Liver (tissue), 9 donors: Measurements from ENCODE around the gene TTC22. TPM values are rescaled to one million over a fixed set of nuclear protein-coding genes. Genes with fewer than 3 reads are reported as not detected.

ENCODE experiments used
- DNase-seq: peaks from one replicate; pipeline ENCODE4 v3.0.0-alpha.2; 2017; ENCODE audit warnings: low spot score
- H3K27ac ChIP-seq, 2 donors: one replicate each; pipeline ENCODE4 v1.7.0; 2013; ENCODE audit warnings: inconsistent platforms in 2 of 2, low read length in 2 of 2, control low read depth in 1 of 2, low read depth in 1 of 2, mild to moderate bottlenecking in 1 of 2
- H3K27me3 ChIP-seq, 4 donors: one replicate each; pipeline versions ENCODE4 v1.6.1 to v1.7.0; 2013; ENCODE audit warnings: low read length in 3 of 4, inconsistent platforms in 1 of 4, mild to moderate bottlenecking in 1 of 4, moderate library complexity in 1 of 4; ENCODE audit not compliant: control insufficient read depth in 4 of 4, insufficient read depth in 4 of 4
- H3K36me3 ChIP-seq, 4 donors: one replicate each; pipeline versions ENCODE4 v1.6.1 to v1.7.0; 2013; ENCODE audit warnings: low read length in 3 of 4, mild to moderate bottlenecking in 3 of 4, low read depth in 1 of 4, moderate library complexity in 1 of 4; ENCODE audit not compliant: control insufficient read depth in 4 of 4, insufficient read depth in 3 of 4
- H3K4me1 ChIP-seq, 4 donors: one replicate each; pipeline versions ENCODE4 v1.6.1 to v1.7.0; 2013; ENCODE audit warnings: low read length in 3 of 4, mild to moderate bottlenecking in 3 of 4, moderate library complexity in 1 of 4; ENCODE audit not compliant: control insufficient read depth in 4 of 4, insufficient read depth in 4 of 4
- H3K4me3 ChIP-seq, 3 donors: one replicate each; pipeline versions ENCODE4 v1.6.1 to v1.7.0; 2013; ENCODE audit warnings: low read length in 3 of 3, control low read depth in 1 of 3, low read depth in 1 of 3, mild to moderate bottlenecking in 1 of 3
- H3K9ac ChIP-seq, 2 donors: one replicate each; pipeline ENCODE4 v1.7.0; 2013; ENCODE audit warnings: low read length in 2 of 2, mild to moderate bottlenecking in 2 of 2, moderate library complexity in 2 of 2, control low read depth in 1 of 2, low read depth in 1 of 2
- H3K9me3 ChIP-seq, 4 donors: one replicate each; pipeline versions ENCODE4 v1.6.1 to v1.7.0; 2013; ENCODE audit warnings: low read length in 3 of 4; ENCODE audit not compliant: control insufficient read depth in 4 of 4
- EGR1 ChIP-seq, 2 donors: IDR thresholded peaks; 2 replicates each; pipeline ENCODE4 v1.6.1; 2016 to 2018; ENCODE audit warnings: antibody characterized with exemption in 2 of 2, low read depth in 2 of 2
- FOXA1 ChIP-seq: IDR thresholded peaks from 2 replicates; pipeline ENCODE4 v1.6.1; 2016; ENCODE audit warnings: antibody characterized with exemption
- FOXA2 ChIP-seq: IDR thresholded peaks from 2 replicates; pipeline ENCODE4 v1.6.1; 2016; ENCODE audit warnings: antibody characterized with exemption
- GABPA ChIP-seq, 2 donors: IDR thresholded peaks in 1 of 2; conservative IDR thresholded peaks in 1 of 2; 2 replicates each; pipeline ENCODE4 v1.6.1; 2016; ENCODE audit warnings: antibody characterized with exemption in 2 of 2, mild to moderate bottlenecking in 1 of 2, moderate library complexity in 1 of 2
- HNF4A ChIP-seq, 2 donors: conservative IDR thresholded peaks; 2 replicates each; pipeline ENCODE4 v1.6.1; 2016; ENCODE audit warnings: antibody characterized with exemption in 2 of 2, mild to moderate bottlenecking in 2 of 2
- HNF4G ChIP-seq: IDR thresholded peaks from 2 replicates; pipeline ENCODE4 v1.6.1; 2016; ENCODE audit warnings: antibody characterized with exemption
- JUND ChIP-seq, 2 donors: IDR thresholded peaks; 2 replicates each; pipeline ENCODE4 v1.6.1; 2016; ENCODE audit warnings: antibody characterized with exemption in 2 of 2
- NR2F2 ChIP-seq: IDR thresholded peaks from 2 replicates; pipeline ENCODE4 v1.6.1; 2016; ENCODE audit warnings: antibody characterized with exemption
- RAD21 ChIP-seq, 2 donors: IDR thresholded peaks; 2 replicates each; pipeline ENCODE4 v1.6.1; 2016; ENCODE audit warnings: antibody characterized with exemption in 2 of 2, mild to moderate bottlenecking in 2 of 2
- RXRA ChIP-seq, 2 donors: IDR thresholded peaks; 2 replicates each; pipeline ENCODE4 v1.6.1; 2017 to 2018; ENCODE audit warnings: antibody characterized with exemption in 2 of 2, mild to moderate bottlenecking in 1 of 2
- SP1 ChIP-seq: IDR thresholded peaks from 2 replicates; pipeline ENCODE4 v1.6.1; 2018; ENCODE audit warnings: antibody characterized with exemption, mild to moderate bottlenecking
- TAF1 ChIP-seq: conservative IDR thresholded peaks from 2 replicates; pipeline ENCODE4 v1.6.1; 2016; ENCODE audit warnings: antibody characterized with exemption, mild to moderate bottlenecking
- YY1 ChIP-seq: IDR thresholded peaks from 2 replicates; pipeline ENCODE4 v1.6.1; 2016; ENCODE audit warnings: antibody characterized with exemption, mild to moderate bottlenecking
- WGBS: extraction: QIAGEN DNeasy Blood & Tissue Kit; methylation state at CpG from one replicate; pipeline ENCODE4 v1.1.7; 2013; 5-methylcytosine and 5-hydroxymethylcytosine counted together
- polyA plus RNA-seq, 2 donors: library from polyadenylated mRNA; stranded (reverse) in 1 of 2; unstranded in 1 of 2; fragments of 200-250 nt in 1 of 2; fragments of >200 nt in 1 of 2; fragmentation: Nextera tagmentation in 1 of 2; extraction: Ambion mirVana in 1 of 2; gene quantifications; one replicate each; pipeline versions ENCODE4 v1.2.1 to v1.2.3, GENCODE V29; 2013 to 2015
- total RNA-seq, 2 donors: library from RNA; depleted of rRNA; stranded (reverse); fragments of >200 nt; gene quantifications; one replicate each; pipeline ENCODE4 v1.2.3, GENCODE V29; 2014
- TF ChIP-seq, protein P1 (sequence below): IDR thresholded peaks from 2 replicates; pipeline ENCODE4 v1.6.1; 2016; ENCODE audit warnings: antibody characterized with exemption, mild to moderate bottlenecking
- TF ChIP-seq, protein P2 (sequence below): fragments of 150-350 bp; IDR thresholded peaks from 2 replicates; pipeline ENCODE4 v1.5.1; 2017; ENCODE audit warnings: improper control_type of control experiment, low read depth, low read length; ENCODE audit not compliant: missing input control
- TF ChIP-seq, protein P3 (sequence below): IDR thresholded peaks from 2 replicates; pipeline ENCODE4 v1.6.1; 2016; ENCODE audit warnings: antibody characterized with exemption
- TF ChIP-seq, protein P4 (sequence below): IDR thresholded peaks from 2 replicates; pipeline ENCODE4 v1.6.1; 2016; ENCODE audit warnings: antibody characterized with exemption
- TF ChIP-seq, protein P5 (sequence below): IDR thresholded peaks from 2 replicates; pipeline ENCODE4 v1.6.1; 2016; ENCODE audit warnings: antibody characterized with exemption
- donor health status: healthy.
- donor health status: healthy.
- donor health status: healthy.
- donor health status: healthy.
- donor health status: healthy.

Gene TTC22
- total and polyA plus RNA-seq, 4 donors, result 0.96 to 3.5 (median 2.3) TPM

DNA sequence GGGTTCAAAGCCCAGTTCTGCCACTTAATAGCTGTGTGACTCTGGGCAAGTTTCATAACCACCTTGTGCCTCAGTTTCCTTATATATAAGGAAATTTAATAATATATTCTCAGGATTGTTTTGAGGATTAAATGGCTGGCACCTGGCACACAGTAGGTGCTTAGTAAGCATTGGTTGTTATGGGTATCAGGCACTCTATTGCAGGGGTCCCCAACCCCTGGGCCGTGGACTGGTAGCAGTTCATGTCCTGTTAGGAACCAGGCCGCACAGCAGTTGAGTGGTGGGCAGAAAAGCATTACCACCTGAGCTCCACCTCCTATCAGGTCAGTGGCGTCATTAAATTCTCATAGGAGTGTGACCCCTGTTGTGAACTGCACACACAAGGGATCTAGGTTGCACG is 55.3 kb downstream of the TTC22 start (continued):
- TF ChIP-seq, protein P1, sequence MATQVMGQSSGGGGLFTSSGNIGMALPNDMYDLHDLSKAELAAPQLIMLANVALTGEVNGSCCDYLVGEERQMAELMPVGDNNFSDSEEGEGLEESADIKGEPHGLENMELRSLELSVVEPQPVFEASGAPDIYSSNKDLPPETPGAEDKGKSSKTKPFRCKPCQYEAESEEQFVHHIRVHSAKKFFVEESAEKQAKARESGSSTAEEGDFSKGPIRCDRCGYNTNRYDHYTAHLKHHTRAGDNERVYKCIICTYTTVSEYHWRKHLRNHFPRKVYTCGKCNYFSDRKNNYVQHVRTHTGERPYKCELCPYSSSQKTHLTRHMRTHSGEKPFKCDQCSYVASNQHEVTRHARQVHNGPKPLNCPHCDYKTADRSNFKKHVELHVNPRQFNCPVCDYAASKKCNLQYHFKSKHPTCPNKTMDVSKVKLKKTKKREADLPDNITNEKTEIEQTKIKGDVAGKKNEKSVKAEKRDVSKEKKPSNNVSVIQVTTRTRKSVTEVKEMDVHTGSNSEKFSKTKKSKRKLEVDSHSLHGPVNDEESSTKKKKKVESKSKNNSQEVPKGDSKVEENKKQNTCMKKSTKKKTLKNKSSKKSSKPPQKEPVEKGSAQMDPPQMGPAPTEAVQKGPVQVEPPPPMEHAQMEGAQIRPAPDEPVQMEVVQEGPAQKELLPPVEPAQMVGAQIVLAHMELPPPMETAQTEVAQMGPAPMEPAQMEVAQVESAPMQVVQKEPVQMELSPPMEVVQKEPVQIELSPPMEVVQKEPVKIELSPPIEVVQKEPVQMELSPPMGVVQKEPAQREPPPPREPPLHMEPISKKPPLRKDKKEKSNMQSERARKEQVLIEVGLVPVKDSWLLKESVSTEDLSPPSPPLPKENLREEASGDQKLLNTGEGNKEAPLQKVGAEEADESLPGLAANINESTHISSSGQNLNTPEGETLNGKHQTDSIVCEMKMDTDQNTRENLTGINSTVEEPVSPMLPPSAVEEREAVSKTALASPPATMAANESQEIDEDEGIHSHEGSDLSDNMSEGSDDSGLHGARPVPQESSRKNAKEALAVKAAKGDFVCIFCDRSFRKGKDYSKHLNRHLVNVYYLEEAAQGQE, result no peak
- TF ChIP-seq, protein P2, sequence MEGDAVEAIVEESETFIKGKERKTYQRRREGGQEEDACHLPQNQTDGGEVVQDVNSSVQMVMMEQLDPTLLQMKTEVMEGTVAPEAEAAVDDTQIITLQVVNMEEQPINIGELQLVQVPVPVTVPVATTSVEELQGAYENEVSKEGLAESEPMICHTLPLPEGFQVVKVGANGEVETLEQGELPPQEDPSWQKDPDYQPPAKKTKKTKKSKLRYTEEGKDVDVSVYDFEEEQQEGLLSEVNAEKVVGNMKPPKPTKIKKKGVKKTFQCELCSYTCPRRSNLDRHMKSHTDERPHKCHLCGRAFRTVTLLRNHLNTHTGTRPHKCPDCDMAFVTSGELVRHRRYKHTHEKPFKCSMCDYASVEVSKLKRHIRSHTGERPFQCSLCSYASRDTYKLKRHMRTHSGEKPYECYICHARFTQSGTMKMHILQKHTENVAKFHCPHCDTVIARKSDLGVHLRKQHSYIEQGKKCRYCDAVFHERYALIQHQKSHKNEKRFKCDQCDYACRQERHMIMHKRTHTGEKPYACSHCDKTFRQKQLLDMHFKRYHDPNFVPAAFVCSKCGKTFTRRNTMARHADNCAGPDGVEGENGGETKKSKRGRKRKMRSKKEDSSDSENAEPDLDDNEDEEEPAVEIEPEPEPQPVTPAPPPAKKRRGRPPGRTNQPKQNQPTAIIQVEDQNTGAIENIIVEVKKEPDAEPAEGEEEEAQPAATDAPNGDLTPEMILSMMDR, result no peak
- TF ChIP-seq TAF1, result no peak

DNA sequence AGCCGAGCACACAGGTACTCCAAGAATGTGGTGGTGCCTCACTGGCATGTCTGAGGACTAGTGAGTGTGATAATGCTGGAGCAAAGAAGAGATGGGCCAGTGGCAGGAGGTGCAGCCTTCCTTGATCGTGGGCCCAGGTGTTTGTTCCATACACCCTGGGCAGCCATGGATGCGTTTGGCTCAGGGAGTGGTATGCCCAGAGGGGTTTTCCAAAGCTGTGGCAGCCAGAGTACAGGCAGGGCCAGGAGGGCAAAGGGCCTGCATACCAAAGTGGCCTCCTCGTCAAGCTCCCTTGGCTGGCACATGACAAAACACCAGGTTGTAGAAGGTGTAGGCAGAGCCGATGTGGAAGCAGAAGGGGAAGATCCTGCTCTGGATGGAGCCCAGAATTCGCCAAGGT is 55.8 kb downstream of the TTC22 start:
- H3K27ac ChIP-seq, result no peak overlapping the region
- H3K9me3 ChIP-seq, result no peaks in the 10 kb centered on the region
- no peak overlapping the region for H3K9ac ChIP-seq
- no peak for TF ChIP-seq TAF1
- TF ChIP-seq EGR1 (IDR thresholded peaks at IDR 0.05; ENCODE audit: low read depth in 2 of 2), result no peak
- TF ChIP-seq HNF4G, result no peak
- TF ChIP-seq, protein P3, sequence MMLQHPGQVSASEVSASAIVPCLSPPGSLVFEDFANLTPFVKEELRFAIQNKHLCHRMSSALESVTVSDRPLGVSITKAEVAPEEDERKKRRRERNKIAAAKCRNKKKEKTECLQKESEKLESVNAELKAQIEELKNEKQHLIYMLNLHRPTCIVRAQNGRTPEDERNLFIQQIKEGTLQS, result no peak
- no peak for TF ChIP-seq NR2F2
- no peak for TF ChIP-seq GABPA (IDR thresholded peaks at IDR 0.05 in 1 of 2, conservative IDR thresholded peaks at IDR 0.05 in 1 of 2)
- TF ChIP-seq, protein P4, sequence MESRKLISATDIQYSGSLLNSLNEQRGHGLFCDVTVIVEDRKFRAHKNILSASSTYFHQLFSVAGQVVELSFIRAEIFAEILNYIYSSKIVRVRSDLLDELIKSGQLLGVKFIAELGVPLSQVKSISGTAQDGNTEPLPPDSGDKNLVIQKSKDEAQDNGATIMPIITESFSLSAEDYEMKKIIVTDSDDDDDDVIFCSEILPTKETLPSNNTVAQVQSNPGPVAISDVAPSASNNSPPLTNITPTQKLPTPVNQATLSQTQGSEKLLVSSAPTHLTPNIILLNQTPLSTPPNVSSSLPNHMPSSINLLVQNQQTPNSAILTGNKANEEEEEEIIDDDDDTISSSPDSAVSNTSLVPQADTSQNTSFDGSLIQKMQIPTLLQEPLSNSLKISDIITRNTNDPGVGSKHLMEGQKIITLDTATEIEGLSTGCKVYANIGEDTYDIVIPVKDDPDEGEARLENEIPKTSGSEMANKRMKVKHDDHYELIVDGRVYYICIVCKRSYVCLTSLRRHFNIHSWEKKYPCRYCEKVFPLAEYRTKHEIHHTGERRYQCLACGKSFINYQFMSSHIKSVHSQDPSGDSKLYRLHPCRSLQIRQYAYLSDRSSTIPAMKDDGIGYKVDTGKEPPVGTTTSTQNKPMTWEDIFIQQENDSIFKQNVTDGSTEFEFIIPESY, result no peak
- TF ChIP-seq FOXA1, result no peak
- no peak for TF ChIP-seq FOXA2
- TF ChIP-seq RXRA (IDR thresholded peaks at IDR 0.05), result no peak
- no peak for TF ChIP-seq JUND (IDR thresholded peaks at IDR 0.05)
- TF ChIP-seq SP1, result no peak
- TF ChIP-seq, protein P5, sequence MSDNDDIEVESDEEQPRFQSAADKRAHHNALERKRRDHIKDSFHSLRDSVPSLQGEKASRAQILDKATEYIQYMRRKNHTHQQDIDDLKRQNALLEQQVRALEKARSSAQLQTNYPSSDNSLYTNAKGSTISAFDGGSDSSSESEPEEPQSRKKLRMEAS, result no peak
- TF ChIP-seq RAD21 (IDR thresholded peaks at IDR 0.05), result no peak
- TF ChIP-seq, protein P2, result no peak
- TF ChIP-seq, protein P1, result no peak
- TF ChIP-seq YY1, result no peak
- no peak for TF ChIP-seq HNF4A (conservative IDR thresholded peaks at IDR 0.05)
- H3K4me1 ChIP-seq, result no peaks in the 10 kb centered on the region
- no peak for DNase-seq
- WGBS, result 68% methylated on average over 6 of the region's 6 CpGs
- no peaks in the 10 kb centered on the region for H3K27me3 ChIP-seq
- H3K4me3 ChIP-seq, result no peak overlapping the region
- peaks cover 2 to 25% (median 18%) of the 10 kb centered on the region in 4 donors for H3K36me3 ChIP-seq
